ENCODE measurements around the gene HDDC3.

Gene HDDC3

DNA sequence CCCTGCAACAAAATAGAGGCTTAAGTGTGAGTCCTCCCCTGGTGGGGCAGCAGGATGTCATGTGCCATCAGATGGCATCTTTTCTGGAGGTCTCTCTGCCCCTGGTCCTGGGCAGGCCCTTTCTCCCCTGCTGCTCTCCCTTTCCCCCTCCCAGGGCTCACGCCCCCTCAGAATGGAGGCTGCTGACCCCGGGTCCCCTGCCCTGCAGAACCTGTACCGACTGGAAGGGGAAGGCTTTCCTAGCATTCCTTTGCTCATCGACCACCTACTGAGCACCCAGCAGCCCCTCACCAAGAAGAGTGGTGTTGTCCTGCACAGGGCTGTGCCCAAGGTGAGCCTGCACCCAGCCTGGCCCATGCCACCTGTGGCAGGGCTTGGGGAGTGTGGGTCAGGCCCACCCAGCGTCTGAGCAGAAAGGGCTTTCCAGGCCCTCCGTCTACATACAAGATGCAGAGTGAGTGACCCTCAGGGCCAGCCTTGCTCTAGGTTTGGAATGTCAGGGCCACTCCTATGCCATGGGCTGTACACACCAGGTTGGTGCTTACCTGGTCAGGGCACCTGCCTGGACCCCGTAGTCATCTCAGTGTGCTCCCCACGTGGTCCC is 40.9 kb downstream of the HDDC3 start:
- no peak for DNase-seq (ENCODE audit: low read depth in 2 of 2)

DNA sequence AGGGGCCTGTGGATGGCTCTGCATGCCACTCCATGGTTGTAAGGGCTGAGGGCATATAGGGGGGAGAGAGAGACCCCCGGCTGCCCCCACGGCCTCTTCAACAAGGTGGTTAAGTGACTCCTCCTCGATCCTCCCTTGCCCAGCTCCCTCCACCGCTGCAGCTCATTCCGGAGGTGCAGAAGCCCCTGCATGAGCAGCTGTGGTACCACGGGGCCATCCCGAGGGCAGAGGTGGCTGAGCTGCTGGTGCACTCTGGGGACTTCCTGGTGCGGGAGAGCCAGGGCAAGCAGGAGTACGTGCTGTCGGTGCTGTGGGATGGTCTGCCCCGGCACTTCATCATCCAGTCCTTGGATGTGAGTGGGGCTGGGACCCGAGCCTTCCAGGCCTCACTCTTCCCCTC is 41.5 kb downstream of the HDDC3 start:
- no peak for DNase-seq (ENCODE audit: low read depth in 2 of 2)

GRCh38 chr15:90889736-90890456 is 42.5 kb downstream of the HDDC3 start:
- DNase-seq (ENCODE audit: low read depth in 2 of 2), result no peak

GRCh38 chr15:90889313-90889730 is 43.0 kb downstream of the HDDC3 start:
- no peak for DNase-seq (ENCODE audit: low read depth in 2 of 2)

GRCh38 chr15:90887037-90887481 is 45.3 kb downstream of the HDDC3 start:
- DNase-seq (ENCODE audit: low read depth in 2 of 2), result no peak

DNA sequence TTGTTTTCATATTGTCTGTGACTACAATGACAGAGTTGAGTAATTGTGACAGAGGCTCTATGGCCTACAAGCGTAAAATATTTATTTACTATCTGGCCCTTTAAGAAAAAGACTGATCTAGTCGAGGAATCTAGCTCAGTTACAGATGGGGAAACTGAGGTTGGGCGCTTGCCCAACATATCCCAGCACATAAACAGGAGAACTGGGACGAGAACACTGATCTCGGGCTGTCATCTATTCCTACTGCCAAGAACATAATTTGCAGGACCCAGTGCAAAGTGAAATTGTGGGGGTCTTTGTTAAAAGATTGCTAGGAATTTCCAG is 46.1 kb downstream of the HDDC3 start:
- no peak for DNase-seq (ENCODE audit: low read depth in 2 of 2)

GRCh38 chr15:90885432-90886290 is 46.7 kb downstream of the HDDC3 start:
- DNase-seq (ENCODE audit: low read depth in 2 of 2), result peak; percentile 75 to 83

- DNase-seq (ENCODE audit: low read depth in 2 of 2), result no peak
Measured at GRCh38 chr15:90884719-90885431, 47.5 kb downstream of the HDDC3 start.

DNA sequence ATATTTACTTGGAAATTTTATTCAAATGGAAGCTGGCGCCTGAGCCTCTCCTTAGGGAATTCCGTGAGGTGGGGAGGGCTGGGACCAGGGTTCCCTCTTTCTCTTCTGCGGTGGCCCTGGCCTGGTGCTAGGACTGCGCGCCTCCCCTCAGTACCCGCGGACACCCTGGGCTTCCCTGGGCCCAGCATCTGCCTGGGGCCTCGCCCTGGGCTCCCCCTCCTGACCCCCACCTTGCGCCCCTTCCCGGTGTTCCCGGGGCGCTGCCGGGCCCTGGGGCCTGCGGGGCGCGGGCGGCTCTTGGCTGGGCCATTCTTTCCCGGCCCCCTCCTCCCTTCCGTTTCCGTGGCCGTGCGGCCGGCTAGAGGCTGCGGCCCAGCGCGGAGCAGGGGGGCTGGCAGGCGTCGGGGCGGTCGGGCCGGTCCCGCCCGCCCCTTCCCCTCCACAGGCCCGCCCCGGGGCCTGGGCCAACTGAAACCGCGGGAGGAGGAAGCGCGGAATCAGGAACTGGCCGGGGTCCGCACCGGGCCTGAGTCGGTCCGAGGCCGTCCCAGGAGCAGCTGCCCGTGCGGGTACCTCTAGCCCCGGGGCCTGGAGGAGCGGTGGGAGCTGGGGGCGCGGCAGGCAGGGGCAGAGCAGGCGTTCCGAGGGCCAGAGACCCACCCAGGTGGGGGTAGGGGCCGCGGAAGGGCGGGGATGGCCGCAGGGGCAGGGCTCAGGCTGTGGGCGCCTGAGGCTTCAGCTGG is 48.2 kb downstream of the HDDC3 start, which contains the start of gene FES:
Gene FES, plus strand, starts transcription at position 529 of the 743 bp plus-strand sequence. CDS start 542 bp downstream, outside the sequence.
- no peak for DNase-seq (ENCODE audit: low read depth in 2 of 2)

DNA sequence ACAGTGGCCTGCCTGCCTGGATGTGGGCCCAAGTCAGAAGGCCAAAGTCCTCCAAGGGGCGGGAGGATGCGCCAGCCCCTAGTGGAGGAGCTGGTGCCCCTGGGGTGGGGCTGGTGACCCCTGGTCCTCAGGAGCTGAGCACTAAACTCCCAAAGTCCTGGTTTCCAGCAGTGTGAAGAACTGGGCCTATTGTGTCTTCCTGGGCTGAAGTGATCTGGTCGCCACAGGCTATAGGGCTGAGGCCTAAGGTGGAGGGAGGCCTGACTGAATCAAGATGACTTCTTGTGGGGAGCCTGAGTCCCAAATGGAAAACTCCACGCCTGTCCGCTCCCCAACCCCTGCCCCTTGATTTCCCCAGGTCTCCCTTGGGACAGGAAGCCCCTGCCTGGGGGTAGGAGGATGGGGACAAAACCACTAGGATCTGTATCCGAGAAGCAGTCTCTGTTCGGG is 48.8 kb downstream of the HDDC3 start:
- no peak for DNase-seq (ENCODE audit: low read depth in 2 of 2)

- DNase-seq (ENCODE audit: low read depth in 2 of 2), result no peak
Measured at GRCh38 chr15:90882781-90883525, 49.4 kb downstream of the HDDC3 start.

DNA sequence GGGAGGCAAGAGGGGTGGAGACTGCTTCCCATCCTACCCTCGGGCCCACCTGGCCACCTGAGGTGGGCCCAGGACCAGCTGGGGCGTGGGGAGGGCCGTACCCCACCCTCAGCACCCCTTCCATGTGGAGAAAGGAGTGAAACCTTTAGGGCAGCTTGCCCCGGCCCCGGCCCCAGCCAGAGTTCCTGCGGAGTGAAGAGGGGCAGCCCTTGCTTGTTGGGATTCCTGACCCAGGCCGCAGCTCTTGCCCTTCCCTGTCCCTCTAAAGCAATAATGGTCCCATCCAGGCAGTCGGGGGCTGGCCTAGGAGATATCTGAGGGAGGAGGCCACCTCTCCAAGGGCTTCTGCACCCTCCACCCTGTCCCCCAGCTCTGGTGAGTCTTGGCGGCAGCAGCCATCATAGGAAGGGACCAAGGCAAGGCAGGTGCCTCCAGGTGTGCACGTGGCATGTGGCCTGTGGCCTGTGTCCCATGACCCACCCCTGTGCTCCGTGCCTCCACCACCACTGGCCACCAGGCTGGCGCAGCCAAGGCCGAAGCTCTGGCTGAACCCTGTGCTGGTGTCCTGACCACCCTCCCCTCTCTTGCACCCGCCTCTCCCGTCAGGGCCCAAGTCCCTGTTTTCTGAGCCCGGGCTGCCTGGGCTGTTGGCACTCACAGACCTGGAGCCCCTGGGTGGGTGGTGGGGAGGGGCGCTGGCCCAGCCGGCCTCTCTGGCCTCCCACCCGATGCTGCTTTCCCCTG is 50.2 kb downstream of the HDDC3 start:
- DNase-seq (ENCODE audit: low read depth in 2 of 2), result no peak

DNA sequence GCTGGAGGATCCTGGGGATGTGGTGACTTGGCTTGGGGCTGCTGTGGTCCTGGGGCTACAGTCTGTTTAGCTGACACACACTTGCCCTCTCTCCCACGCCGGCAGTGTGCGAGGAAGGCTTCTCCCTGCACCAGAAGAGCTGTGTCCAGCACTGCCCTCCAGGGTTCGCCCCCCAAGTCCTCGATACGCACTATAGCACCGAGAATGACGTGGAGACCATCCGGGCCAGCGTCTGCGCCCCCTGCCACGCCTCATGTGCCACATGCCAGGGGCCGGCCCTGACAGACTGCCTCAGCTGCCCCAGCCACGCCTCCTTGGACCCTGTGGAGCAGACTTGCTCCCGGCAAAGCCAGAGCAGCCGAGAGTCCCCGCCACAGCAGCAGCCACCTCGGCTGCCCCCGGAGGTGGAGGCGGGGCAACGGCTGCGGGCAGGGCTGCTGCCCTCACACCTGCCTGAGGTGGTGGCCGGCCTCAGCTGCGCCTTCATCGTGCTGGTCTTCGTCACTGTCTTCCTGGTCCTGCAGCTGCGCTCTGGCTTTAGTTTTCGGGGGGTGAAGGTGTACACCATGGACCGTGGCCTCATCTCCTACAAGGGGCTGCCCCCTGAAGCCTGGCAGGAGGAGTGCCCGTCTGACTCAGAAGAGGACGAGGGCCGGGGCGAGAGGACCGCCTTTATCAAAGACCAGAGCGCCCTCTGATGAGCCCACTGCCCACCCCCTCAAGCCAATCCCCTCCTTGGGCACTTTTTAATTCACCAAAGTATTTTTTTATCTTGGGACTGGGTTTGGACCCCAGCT is 51.0 kb downstream of the HDDC3 start:
- no peak for DNase-seq (ENCODE audit: low read depth in 2 of 2)

DNA sequence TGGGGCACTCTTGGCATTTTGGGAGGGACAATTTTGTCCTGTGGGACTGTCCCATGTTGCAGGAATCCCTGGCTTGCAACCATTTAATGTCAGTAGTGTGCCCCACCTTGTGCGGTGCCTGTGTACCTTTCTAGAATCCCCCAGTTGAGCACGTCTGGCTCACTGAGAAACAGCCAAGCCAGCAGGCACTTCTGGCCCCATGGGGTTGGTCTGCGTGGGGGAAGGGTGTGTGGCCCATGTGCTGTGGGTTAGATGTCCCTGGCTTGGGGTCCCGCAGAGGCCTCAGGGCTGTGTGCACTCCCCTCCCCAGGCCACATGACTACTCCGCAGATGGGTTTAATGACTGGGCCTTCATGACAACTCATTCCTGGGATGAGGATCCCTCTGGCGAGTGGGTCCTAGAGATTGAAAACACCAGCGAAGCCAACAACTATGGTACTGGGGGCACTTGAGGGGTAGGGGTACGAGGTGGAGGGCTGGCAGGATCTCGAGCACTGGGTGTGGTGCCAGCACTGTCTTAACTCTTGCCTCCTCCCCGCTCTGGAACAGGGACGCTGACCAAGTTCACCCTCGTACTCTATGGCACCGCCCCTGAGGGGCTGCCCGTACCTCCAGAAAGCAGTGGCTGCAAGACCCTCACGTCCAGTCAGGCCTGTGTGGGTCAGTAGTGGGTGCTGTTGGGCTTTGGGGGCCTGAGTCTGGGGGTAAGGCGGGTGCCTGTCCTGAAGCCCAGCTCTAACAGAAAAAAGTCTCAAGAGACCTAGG is 51.8 kb downstream of the HDDC3 start:
- no peak for DNase-seq (ENCODE audit: low read depth in 2 of 2)

Data from stimulated activated CD4-positive, alpha-beta T cell treated with anti-CD3 and anti-CD28 coated beads, Interleukin-4, amount 100 ng/mL, for 48 hours (primary cell).